Smooth muscle cell (in vitro differentiated cells): ENCODE results near the gene HENMT1. TPM values are rescaled to one million over a fixed set of nuclear protein-coding genes. Genes with fewer than 3 reads are reported as not detected.

Source experiments
- DNase-seq: peaks from one replicate; lab custom pipeline; 2025; ENCODE audit not compliant: unreplicated experiment; lab: John Stamatoyannopoulos, UW
- H2AFZ ChIP-seq: fragments of 200-600 bp; sonication (generic); 2 replicates; pipeline ENCODE4 v1.6.0; 2016; ENCODE audit warnings: antibody characterized with exemption, low read depth, mild to moderate bottlenecking
- H3F3A ChIP-seq: fragments of 200-600 bp; sonication (generic); 2 replicates; pipeline ENCODE4 v1.6.0; 2017; ENCODE audit warnings: antibody characterized with exemption, low read depth
- H3K27ac ChIP-seq: fragments of 200-600 bp; sonication (generic); 2 replicates; pipeline ENCODE4 v1.5.1; 2016; ENCODE audit warnings: low read depth, mild to moderate bottlenecking
- H3K27me3 ChIP-seq: fragments of 200-600 bp; sonication (generic); 2 replicates; pipeline ENCODE4 v1.6.1; 2016; ENCODE audit warnings: low read depth, mild to moderate bottlenecking
- H3K36me3 ChIP-seq: fragments of 200-600 bp; sonication (generic); 2 replicates; pipeline ENCODE4 v1.5.1; 2016; ENCODE audit warnings: low read depth
- H3K4me1 ChIP-seq: fragments of 200-600 bp; sonication (generic); 2 replicates; pipeline ENCODE4 v1.5.1; 2016; ENCODE audit warnings: low read depth
- H3K4me2 ChIP-seq: fragments of 200-600 bp; sonication (generic); 2 replicates; pipeline ENCODE4 v1.6.0; 2016; ENCODE audit warnings: mild to moderate bottlenecking
- H3K4me3 ChIP-seq: fragments of 200-600 bp; sonication (generic); 2 replicates; pipeline ENCODE4 v1.5.1; 2016; ENCODE audit warnings: mild to moderate bottlenecking
- H3K79me2 ChIP-seq: fragments of 200-600 bp; sonication (generic); 2 replicates; pipeline ENCODE4 v1.6.0; 2016; ENCODE audit warnings: low read depth, mild to moderate bottlenecking
- H3K9ac ChIP-seq: fragments of 200-600 bp; sonication (generic); 2 replicates; pipeline ENCODE4 v1.6.0; 2016; ENCODE audit warnings: low read depth
- H3K9me3 ChIP-seq: fragments of 200-600 bp; sonication (generic); replicated peaks from 2 replicates; pipeline ENCODE4 v1.5.1; 2016; ENCODE audit warnings: low read depth
- H4K20me1 ChIP-seq: fragments of 200-600 bp; sonication (generic); 2 replicates; pipeline ENCODE4 v1.6.0; 2016; ENCODE audit warnings: low read depth
- CTCF ChIP-seq: fragments of 200-600 bp; sonication (generic); IDR thresholded peaks from 2 replicates; pipeline ENCODE4 v1.5.1; 2017; ENCODE audit warnings: borderline replicate concordance, mild to moderate bottlenecking, antibody characterized with exemption; ENCODE audit not compliant: insufficient read depth, poor library complexity, severe bottlenecking
- WGBS: methylation state at CpG from one replicate; pipeline ENCODE4 v1.1.7; 2016; ENCODE audit warnings: low lambda C conversion rate; 5-methylcytosine and 5-hydroxymethylcytosine counted together
- polyA plus RNA-seq: library from polyadenylated mRNA; unstranded; fragments of >200 nt; fragmentation: Nextera tagmentation; extraction: Ambion mirVana; gene quantifications from 2 replicates; pipeline ENCODE4 v1.2.1, GENCODE V29; 2016
- total RNA-seq: library from RNA; depleted of rRNA; stranded (reverse); fragments of >200 nt; gene quantifications from 2 replicates; pipeline ENCODE4 v1.2.3, GENCODE V29; 2014

Gene HENMT1
- total and polyA plus RNA-seq, 2 experiments from 2014 or later = 1.6 to 3.5 TPM

- no peak overlapping the region for H3K9ac ChIP-seq
These were observed 60.4 kb downstream of the HENMT1 start for GRCh38 chr1:108600504-108600903.

DNA sequence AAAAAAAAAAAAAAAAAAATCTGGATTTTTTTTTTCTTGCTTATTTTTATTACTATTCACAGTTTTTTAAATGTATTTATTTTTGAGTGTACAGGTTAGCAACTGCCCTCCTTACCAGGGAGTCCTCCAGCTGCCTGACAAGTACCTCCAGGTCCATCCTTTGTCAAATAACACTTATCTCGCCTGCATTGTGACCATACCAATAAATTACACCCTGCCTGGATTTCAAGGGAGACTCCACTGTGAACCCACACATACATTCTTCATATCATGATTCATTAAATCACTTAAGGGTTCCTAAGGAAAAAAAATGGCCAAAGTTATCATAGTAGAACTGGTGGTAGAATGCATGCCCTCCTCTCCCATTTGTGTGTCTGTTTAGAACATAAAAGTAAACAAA, 62.6 kb downstream of the HENMT1 start:
- no peak overlapping the region for H3K4me3 ChIP-seq
- H3K9ac ChIP-seq = no peak overlapping the region
- H3K9me3 ChIP-seq = no peaks in the 10 kb centered on the region
- H2AFZ ChIP-seq = no peak overlapping the region
- H3F3A ChIP-seq = no peaks in the 10 kb centered on the region
- no peaks in the 10 kb centered on the region for H3K36me3 ChIP-seq
- H3K27me3 ChIP-seq = no peaks in the 10 kb centered on the region
- TF ChIP-seq CTCF = no peak
- H3K4me2 ChIP-seq = no peak overlapping the region
- 86% methylated on average over 1 of the region's 1 CpG for WGBS
- no peaks in the 10 kb centered on the region for H3K4me1 ChIP-seq
- no peaks in the 10 kb centered on the region for H4K20me1 ChIP-seq
- no peak for DNase-seq
- no peak overlapping the region for H3K27ac ChIP-seq
- peaks cover 14% of the 10 kb centered on the region for H3K79me2 ChIP-seq

More at GRCh38 chr1:108600504-108600903, 60.4 kb downstream of the HENMT1 start:
- no peaks in the 10 kb centered on the region for H3K4me1 ChIP-seq
- peaks cover 14% of the 10 kb centered on the region for H3K79me2 ChIP-seq
- no peaks in the 10 kb centered on the region for H3K9me3 ChIP-seq
- TF ChIP-seq CTCF = no peak
- H3K27ac ChIP-seq = no peak overlapping the region
- H2AFZ ChIP-seq = no peak overlapping the region
- no peaks in the 10 kb centered on the region for H3F3A ChIP-seq
- 64% methylated on average over 4 of the region's 4 CpGs for WGBS
- H3K4me2 ChIP-seq = no peak overlapping the region
- H3K27me3 ChIP-seq = no peaks in the 10 kb centered on the region
- no peaks in the 10 kb centered on the region for H4K20me1 ChIP-seq
- DNase-seq = no peak
- H3K36me3 ChIP-seq = no peaks in the 10 kb centered on the region
- H3K4me3 ChIP-seq = no peak overlapping the region

Other genes starting within 250 kb of the HENMT1 start
- gene NBPF6, start 210.8 kb downstream of the HENMT1 start, total RNA-seq = not detected in 2 replicates
- not detected in 2 replicates for gene NBPF6, start 210.8 kb downstream of the HENMT1 start, polyA plus RNA-seq
- 8.0 and 13.7 TPM in 2 replicates for gene EEIG2, start 101.0 kb downstream of the HENMT1 start, total RNA-seq
- 2.8 and 3.7 TPM in 2 replicates for gene EEIG2, start 101.0 kb downstream of the HENMT1 start, polyA plus RNA-seq
- 28.0 and 38.3 TPM in 2 replicates for gene PRPF38B, start 31.2 kb upstream of the HENMT1 start, total RNA-seq
- 20.6 and 34.6 TPM in 2 replicates for gene PRPF38B, start 31.2 kb upstream of the HENMT1 start, polyA plus RNA-seq
- 0.09 and 0.18 TPM in 2 replicates for gene FNDC7, start 51.8 kb upstream of the HENMT1 start, total RNA-seq
- 0.07 TPM in 1 of 2 replicates, not detected in the other for gene FNDC7, start 51.8 kb upstream of the HENMT1 start, polyA plus RNA-seq
- gene STXBP3, start 85.6 kb upstream of the HENMT1 start, total RNA-seq = 69.8 and 70.7 TPM in 2 replicates
- gene STXBP3, start 85.6 kb upstream of the HENMT1 start, polyA plus RNA-seq = 25.8 and 27.9 TPM in 2 replicates
- not detected in 2 replicates for gene AKNAD1, start 196.0 kb upstream of the HENMT1 start, total RNA-seq
- 0.40 and 0.59 TPM in 2 replicates for gene AKNAD1, start 196.0 kb upstream of the HENMT1 start, polyA plus RNA-seq
- gene GPSM2, start 215.9 kb upstream of the HENMT1 start, total RNA-seq = 11.1 and 13.7 TPM in 2 replicates
- gene GPSM2, start 215.9 kb upstream of the HENMT1 start, polyA plus RNA-seq = 6.9 and 9.1 TPM in 2 replicates